ENCODE data around the gene TMCO1. TPM values are rescaled to one million over a fixed set of nuclear protein-coding genes. Genes with fewer than 3 reads are reported as not detected.
"Not testable (repeated sequence)": the region's sequence is repeated elsewhere in the genome, so short reads cannot be mapped to it uniquely, and the experiment has no call there.

Gene TMCO1
- polyA plus RNA-seq, 12 donors, result 48.6 to 116 (median 59.1) TPM; not detected in 1

DNA sequence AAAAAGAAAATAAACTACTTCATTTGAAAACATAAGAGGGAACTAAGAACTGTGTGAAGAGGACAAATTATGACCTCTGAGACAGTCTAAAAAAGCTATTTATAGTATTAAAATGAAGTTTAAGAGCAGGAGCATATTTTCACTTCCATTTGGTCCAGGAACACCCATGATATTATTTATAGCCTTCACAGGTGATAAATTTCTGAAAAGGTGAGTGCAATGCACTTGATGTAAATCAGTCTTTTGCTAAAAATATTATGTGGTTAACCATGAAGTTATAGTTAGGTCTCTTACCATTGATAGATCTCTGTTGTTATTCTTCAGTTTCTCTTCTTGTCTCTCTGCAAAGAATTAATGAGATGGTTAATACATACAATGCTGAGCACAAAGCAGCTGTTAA lies 14.7 kb downstream of the TMCO1 start:
- no peak for DNase-seq

DNA sequence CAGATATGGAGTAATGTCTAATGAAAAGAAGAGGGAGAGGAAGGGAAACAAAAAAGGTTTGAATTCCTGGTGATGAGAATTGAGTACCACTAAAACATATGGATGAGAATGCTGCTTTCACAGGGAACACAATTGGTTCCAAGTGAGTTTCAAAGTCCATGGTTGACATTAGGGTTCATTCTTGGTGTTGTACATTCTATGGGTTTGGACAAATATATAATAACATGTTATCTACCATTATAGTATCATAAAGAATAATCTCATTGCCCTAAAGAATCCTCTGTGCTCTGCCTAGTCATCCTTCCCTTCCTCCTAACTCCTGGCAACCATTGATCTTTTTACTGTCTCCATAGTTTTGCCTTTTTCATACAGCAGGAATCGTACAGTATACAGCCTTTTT lies 20.1 kb downstream of the TMCO1 start:
- DNase-seq, result no peak

- DNase-seq, result no peak
These were observed 20.8 kb downstream of the TMCO1 start for GRCh38 chr1:165747632-165748447.

- DNase-seq, result not testable (repeated sequence)
These were observed 23.8 kb downstream of the TMCO1 start for GRCh38 chr1:165744913-165745312.

DNA sequence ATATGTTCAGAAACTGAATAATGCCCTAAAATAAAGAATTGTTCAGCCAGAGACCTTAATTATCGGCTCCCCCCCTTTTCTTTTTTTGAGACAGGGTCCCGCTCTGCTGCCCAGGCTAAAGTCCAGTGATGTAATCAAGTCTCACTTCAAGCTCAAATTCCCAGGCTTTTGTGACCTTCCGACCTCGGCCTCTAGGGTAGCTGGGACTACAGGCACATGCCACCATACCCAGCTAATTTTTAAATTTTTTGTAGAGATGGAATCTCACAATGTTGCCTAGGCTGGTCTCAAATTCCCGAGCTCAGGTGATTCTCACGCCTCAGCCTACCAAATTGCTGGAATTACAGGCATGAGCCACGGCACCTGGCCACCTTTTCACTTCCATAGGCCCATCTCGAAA lies 26.5 kb downstream of the TMCO1 start:
- no peak for DNase-seq

DNA sequence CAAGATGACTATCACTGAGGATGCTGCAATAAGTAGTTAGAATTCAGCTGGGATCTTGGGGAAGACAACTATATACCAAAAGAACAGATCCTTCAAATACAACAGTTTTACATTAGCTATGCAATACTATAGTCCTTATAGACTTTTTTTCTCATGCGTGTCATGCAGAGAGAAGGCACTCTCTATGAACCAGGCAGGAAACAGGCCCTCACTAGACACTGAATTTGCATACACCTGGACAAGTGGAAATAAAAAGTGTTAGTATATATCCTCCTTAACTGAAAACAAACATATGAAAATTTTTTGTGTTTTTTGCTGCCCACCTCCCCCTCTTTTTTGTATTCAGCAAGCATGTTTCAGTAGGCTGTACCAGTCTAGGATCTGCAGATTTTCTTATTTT lies 29.9 kb downstream of the TMCO1 start:
- DNase-seq, result no peak

- DNase-seq, result no peak
These were observed 31.5 kb downstream of the TMCO1 start for GRCh38 chr1:165737196-165737595.

- DNase-seq, result no peak
These were observed 33.8 kb downstream of the TMCO1 start for GRCh38 chr1:165734906-165735305.

GRCh38 chr1:165726841-165727240 lies 41.8 kb downstream of the TMCO1 start:
- DNase-seq, result no peak

DNA sequence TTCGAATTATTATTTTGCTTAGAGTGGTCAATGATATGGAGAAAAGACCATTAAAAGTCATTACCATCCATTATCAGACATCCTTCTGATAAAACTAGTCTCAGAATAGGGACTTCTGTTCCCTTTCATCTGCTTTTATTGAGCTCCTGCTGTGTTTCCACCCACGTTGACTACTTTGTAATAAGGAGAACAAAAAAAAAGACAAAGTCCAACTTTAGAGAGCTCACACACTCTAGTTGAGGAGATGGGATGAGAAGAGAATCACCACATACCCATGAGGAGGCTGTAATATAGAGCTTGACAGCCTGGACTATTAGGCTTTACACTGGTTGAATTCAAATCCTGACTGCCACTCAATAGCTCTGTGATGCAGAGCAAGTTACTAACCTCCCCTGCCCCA lies 42.5 kb downstream of the TMCO1 start:
- DNase-seq, result no peak

DNA sequence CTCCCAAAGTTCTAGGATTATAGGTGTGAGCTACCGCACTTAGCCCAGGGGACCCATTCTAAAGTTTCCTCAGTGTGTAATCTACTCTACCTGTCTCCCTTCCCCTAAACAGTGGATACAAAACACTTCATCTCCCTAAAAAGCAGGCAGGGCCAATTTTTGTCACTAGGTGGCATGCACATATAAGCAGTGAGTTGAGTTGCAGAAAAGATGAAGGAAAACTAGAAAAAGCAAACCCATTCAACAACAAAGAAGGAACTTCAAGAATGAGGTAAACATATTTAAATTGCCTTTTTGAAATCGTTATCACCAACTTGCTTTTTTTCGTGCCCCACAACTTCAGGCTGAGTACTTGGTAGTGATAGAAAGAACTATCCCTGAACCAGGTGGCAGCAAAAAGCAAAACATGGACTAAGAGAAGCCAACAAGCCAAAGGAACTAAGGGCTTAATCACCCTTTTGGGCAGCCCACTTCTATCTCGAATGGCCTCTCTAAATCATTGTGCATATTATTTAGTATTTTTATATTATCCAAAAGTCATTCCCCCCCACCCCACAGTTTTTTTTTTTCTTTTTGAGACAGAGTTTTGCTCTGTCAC lies 50.7 kb downstream of the TMCO1 start:
- DNase-seq, result peak; percentile 52

DNA sequence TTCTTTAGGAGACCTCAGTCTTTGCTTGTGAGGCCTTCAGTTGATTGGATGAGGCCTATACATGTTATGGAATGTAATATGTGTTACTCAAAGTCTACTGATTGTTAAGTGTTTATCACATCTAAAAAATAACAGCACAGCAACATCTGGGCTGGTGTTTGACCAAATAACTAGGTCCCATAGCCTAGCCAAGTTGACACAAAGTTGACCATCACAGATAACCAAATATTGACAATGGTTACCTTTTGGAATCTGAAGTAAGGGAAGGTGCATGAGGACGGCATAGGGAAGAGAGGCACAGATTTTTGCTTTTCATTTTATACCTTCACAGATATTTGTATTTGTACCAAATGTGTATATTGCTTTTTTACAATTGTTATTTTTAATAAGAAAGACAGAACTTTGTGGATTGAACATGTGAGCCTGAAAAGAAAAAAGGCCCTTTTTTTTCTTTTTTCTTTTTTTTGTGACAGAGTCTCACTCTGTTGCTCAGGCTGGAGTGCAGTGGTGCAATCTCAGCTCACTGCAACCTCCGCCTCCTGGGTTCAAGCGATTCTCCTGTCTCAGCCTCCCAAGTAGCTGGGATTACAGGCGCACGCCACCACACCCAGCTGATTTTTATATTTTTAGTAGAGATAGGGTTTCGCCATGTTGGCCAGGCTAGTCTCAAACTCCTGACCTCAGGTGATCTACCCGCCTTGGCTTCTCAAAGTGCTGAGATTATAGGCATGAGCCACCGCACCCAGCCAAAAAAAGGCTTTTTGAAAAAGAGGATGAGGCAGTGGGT lies 52.2 kb downstream of the TMCO1 start:
- DNase-seq, result not testable (repeated sequence)

- no peak for DNase-seq
These were observed 55.9 kb downstream of the TMCO1 start for GRCh38 chr1:165712764-165713163.

- DNase-seq, result no peak
These were observed 60.5 kb downstream of the TMCO1 start for GRCh38 chr1:165707984-165708706.

GRCh38 chr1:165703648-165704047 lies 65.0 kb downstream of the TMCO1 start:
- DNase-seq, result no peak

GRCh38 chr1:165701922-165702321 lies 66.7 kb downstream of the TMCO1 start:
- not testable (repeated sequence) for DNase-seq

GRCh38 chr1:165699577-165699976 lies 69.1 kb downstream of the TMCO1 start:
- DNase-seq, result no peak

DNA sequence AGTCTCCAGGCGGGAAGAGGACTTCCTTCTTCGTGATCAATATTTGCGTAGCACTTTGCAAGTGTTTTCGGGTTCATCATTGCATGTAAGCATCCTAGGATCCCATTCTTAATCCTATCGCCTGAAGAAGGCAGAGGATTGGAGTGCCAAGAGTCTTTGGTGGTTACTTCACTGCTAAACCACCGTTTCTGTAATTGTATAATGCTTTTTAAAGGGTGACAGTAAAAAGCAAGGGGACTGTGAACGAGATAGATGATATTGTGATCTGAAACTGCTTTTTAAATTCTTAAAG lies 70.0 kb downstream of the TMCO1 start:
- no peak for DNase-seq

GRCh38 chr1:165697881-165698760 lies 70.5 kb downstream of the TMCO1 start, which contains the start of gene ALDH9A1:
TSS of gene ALDH9A1 (minus strand) at chr1:165698562. CDS start at chr1:165698558, 4 bp downstream.
- DNase-seq, result peak; percentile 88

DNA sequence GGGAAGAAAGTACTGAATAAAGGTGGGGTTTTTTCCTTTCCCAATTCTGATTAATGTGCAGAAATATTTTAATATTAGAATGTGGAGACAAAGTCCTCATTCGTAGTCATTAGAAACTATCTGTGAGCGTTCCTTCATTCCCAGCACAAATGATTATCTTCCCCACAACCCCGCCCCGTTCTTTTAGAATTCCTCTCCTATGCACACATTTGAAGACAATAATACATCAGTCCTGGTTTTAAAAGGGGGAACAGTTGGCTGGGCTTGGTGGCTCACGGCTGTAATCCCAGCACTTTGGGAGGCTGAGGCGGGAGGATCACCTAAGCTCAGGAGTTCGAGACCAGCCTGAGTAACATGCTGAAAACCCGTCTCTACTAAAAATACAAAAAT lies 71.2 kb downstream of the TMCO1 start:
- DNase-seq, result no peak

DNA sequence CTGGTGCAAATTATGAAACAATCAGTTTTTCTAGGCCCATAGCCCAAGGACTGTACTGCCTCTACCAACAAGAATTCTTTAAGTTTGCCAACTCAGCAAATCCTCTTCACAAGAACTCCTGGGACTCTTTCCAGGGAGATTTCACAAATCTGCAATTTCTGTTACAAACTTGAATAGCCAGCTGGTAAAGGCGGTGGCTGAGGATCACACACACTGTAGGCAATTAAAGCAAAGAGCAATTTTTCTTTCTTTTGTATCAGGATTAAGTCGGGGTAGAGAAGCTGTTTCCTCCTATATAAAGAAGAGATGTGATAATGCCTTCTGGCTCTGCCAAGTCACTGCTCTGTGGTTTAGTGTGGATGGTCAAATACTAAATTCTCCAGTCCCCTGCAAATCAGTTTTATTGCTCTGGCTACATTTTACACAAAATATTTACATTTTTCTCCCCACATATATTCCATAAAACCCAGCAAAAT lies 72.0 kb downstream of the TMCO1 start:
- DNase-seq, result peak; percentile 58
